Omental fat pad (tissue), 4 donors: ENCODE results near the gene REXO1. TPM values are rescaled to one million over a fixed set of nuclear protein-coding genes. Genes with fewer than 3 reads are reported as not detected.

ENCODE experiments used
- ATAC-seq: fragments of 150-250 bp; one replicate; pipeline ENCODE4 v1.9.1; 2016; ENCODE audit warnings: mild to moderate bottlenecking, moderate library complexity; ENCODE audit not compliant: low FRiP score
- DNase-seq: peaks from one replicate; pipeline ENCODE4 v3.0.0-alpha.2; 2019; ENCODE audit warnings: low spot score
- CTCF ChIP-seq, 3 donors: fragments of 450-650 bp; IDR thresholded peaks; one replicate each; pipeline ENCODE4 v1.5.1; 2016 to 2017; ENCODE audit warnings: antibody characterized with exemption in 3 of 3, mild to moderate bottlenecking in 3 of 3, moderate library complexity in 2 of 3
- total RNA-seq, 4 donors: library from RNA; depleted of rRNA; stranded (reverse); fragments of >200 nt; gene quantifications; one replicate each; pipeline ENCODE4 v1.1.0, GENCODE V29; 2016

REXO1 gene
- total RNA-seq, 4 donors from 2014 or later: 17.0 to 31.3 (median 19.6) TPM

- DNase-seq: no peak
- no peak for TF ChIP-seq CTCF (IDR thresholded peaks at IDR 0.05)
- ATAC-seq: no peak
Observed at GRCh38 chr19:1866693-1867348, 18.5 kb upstream of the REXO1 start.

- no peak for DNase-seq
- no peak for TF ChIP-seq CTCF (IDR thresholded peaks at IDR 0.05)
- no peak for ATAC-seq
Observed at GRCh38 chr19:1865172-1866010, 17.1 kb upstream of the REXO1 start.

DNA sequence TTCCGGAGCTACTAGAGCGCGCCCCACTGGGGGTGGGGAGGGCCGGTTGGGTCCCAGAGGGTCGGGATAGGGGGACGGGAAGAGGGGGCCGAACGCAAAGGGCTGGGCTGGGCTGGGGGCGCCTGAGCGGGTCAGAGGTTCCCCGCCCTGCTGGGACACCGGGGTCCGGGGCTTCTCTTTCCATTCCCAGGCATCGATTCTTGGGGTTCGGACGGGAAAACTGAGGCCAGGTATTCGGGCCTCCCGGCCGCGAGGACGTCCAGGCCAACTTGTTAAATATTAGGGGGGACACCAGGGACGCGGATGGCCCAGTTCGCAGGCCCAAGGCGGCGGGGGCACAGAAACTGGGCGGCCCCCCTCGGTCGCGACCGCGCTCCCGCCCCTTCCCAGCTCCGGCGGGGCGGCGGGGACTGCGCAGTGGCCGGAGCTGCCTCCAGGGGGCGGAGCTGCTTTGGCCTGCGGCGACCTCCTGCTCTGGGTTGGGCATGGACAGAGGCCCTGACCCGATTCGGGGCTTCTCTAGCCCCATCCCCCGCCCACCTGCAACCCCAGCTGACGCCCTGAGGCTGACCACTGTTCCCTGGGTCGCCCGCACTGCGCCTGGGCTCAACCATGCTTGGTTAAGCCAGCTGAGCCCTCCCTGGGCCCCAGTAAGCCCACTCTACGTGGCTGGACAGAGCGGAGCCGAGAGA is 16.3 kb upstream of the REXO1 start:
- TF ChIP-seq CTCF (IDR thresholded peaks at IDR 0.05): peak in 1 of 3 donors; percentile 48
- ATAC-seq (peak; percentile 52), DNase-seq (no peak)

- ATAC-seq (peak; percentile 75), DNase-seq (peak; percentile 69)
- TF ChIP-seq CTCF (IDR thresholded peaks at IDR 0.05): no peak
Observed at GRCh38 chr19:1863638-1864479, 15.6 kb upstream of the REXO1 start.

DNA sequence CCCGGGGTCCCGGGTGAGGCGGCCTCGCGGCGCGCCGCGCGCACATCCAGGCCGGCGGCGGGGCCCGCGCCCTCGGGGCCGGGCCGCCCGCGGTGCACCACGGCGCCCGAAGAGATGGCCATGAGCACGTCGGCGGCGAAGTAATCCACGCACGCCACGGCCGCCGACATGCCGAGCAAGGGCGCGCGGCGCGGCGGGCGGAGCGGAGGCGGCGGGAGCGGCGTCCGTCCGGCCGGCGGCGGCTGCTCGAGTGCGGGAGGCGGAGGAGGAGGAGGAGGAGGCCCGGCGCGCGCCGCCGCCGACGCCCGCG is 15.0 kb upstream of the REXO1 start, which contains the start of gene KLF16:
TSS of gene KLF16 (minus strand) at position 252 of the 310 bp plus-strand sequence. CDS start at position 170, 82 bp downstream.
- ATAC-seq (no peak), DNase-seq (no peak)
- no peak for TF ChIP-seq CTCF (IDR thresholded peaks at IDR 0.05)
